GM21717 (cell line): Measurements from ENCODE around the gene RALA.
"Not testable (repeated sequence)": the region's sequence is repeated elsewhere in the genome, so short reads cannot be mapped to it uniquely, and the experiment has no call there.

ENCODE experiments used
- ATAC-seq: cut with Tn5 transposase; IDR thresholded peaks from one replicate; pipeline ENCODE4 v1.9.1; 2021; ENCODE audit warnings: mild to moderate bottlenecking, moderate library complexity; ENCODE audit not compliant: unreplicated experiment

Gene RALA

GRCh38 chr7:39721345-39721744 lies 98.0 kb downstream of the RALA start:
- ATAC-seq: no peak

DNA sequence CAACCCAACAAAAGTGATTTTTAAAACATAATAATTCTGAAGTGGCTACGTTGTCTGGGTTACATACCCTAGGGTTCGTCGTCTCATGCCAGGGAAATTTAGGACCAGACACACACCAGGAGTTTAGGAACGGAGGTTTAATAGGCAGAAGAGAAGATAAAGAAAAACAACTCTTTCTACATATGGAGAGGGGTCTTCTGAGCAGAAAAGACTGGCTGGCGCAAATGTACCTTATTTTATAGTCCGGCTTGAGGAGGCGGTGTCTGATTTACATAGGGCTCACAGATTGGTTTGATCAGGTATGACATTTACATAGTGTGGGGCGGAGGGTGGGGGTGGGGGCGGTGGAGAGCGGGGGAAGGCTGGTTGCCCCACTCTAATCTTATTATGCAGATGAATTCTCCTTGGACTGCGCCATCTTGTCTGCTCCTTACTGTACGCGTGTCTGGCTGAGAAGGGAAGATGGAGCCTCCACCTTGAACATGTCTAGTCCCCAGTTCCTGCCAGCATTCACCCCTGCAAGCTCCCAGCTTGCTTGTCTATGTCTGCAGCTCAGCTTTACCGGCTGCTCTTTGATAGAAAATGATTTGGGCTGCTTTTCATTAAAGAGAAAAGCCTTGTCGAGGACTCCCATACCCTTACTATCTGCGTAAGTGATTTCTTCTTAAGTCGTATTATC lies 98.7 kb downstream of the RALA start:
- no peak for ATAC-seq

GRCh38 chr7:39727231-39728012 lies 104.0 kb downstream of the RALA start:
- ATAC-seq: no peak

- peak; percentile 96 for ATAC-seq
These were observed 109.7 kb downstream of the RALA start for GRCh38 chr7:39732837-39733804.

DNA sequence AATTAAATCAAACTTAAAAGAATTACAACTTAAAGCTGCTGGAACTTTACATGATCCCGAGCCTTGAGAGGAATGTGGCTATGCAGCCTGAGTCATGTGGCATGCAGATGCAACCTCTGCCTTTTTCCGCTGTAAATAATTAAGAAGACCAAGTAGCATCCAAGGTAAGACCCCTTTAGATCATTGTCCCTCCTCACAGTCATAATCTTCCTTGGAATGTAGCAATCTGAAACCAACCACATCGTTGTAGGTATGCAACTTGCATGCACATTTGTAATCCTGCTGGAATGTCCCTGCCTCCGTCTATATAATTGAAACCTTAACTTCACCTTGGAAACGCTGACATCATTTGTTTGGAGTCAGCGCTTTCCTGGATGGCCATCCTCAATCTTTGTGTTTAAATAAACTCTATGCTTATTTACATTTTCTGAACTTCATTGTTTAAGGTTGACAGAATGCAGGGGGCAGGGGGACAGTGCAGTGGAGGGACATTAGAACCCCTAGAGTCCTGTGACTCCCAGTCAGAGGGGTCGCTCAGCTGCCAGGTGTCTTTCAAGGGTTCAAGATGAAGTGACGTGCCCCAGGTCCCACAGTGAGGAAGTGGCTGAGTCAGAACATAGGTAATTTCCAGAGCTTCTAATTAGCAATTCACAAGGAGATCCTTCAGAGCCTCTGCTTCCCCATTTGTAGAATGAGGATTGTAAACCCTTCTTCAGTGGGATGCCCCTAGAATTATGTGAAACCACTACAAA lies 110.7 kb downstream of the RALA start:
- peak; percentile 21 for ATAC-seq

DNA sequence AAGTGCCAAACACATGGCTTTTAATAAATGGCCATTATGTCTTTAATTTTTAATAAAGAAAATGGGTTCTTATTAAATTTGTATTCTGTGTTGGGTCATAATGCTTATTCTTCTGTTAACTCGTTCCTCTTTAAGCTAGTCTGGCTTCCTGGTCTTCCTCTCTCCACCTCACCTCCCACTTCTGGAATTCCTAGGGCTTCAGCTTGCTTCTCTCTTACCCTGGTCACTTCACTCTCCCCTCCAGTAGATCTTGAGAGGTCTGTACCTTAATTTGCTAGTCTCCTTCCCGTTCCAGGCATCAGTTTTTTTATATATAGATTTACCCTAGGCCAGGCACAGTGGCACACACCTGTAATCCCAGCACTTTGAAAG lies 111.2 kb downstream of the RALA start:
- ATAC-seq: no peak

DNA sequence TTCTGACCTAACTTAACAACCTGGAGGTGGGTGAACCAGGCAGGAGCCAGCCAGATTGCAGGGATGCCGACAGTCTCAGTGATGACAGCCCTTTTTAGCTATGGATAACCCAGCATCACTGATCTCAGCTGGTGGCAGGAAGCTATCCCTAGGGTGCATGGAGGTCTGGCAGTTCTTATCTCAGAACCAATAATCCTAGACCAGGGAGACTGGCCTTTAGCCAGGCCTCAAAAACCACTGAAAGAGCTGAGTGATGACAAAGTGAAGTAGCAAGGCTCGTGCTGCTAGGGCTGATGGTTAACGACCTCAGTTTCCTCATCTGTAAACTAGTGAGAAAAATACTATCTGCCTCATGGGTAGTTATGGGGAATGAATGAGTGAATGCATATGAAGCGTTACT lies 112.5 kb downstream of the RALA start:
- ATAC-seq: no peak

- ATAC-seq: no peak
These were observed 118.7 kb downstream of the RALA start for GRCh38 chr7:39741942-39742623.

DNA sequence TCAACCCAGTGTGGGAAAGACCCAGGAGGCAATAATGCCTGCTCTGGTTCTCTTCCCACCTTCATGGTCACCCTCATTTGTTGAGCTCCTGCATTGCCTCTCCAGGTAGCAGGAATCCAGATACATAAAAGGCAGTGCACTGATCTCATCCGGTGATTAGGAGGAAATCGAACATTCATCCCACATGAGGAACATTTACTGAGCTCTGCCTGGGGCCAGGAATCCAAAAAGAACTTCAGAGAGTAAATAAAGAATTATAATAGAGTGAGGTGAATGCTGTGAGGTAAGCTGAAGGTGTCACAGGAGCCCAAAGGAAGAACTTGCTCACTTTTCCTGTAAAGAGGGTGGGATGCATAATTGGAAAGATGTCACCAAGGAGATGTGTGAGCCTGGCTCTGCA lies 121.2 kb downstream of the RALA start:
- no peak for ATAC-seq

DNA sequence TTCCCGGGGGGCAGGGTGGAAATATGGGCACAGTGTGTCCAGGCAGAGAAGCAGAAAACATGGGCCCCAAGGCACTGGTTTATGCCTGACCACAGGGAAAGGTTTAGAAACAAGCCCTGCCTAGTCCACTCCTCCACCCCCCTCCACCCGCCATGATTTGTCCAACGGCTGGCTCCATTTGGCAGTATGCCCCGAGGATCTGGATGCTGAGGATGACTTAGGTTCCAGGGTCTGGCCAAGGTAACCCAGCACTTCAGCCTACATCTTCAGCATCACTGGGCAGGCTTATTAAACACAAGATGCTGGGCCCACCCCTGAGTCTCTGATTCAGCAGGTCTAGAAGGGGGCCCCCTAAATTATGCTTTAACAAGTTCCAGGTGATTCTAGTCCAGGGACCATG lies 121.9 kb downstream of the RALA start:
- no peak for ATAC-seq

GRCh38 chr7:39746103-39746819 lies 122.9 kb downstream of the RALA start:
- no peak for ATAC-seq

DNA sequence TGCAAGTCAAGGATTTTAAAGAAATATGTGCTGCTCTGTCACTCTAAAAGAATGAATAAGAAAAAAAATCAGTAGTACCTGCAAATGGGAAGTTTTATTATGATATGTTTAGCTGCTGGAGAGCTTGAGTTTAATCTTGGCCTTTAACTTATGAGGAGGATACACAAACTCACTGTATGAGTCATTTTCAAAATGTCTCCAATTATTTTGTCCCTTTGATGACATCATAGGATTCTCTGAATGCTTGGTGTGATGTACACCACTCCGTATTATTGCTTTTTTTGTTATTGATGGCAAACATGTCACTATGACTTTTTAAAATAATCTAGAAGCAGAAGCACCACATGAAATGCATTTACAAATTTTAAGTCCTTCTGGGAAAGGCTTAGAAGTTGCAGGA lies 125.8 kb downstream of the RALA start:
- ATAC-seq: no peak

GRCh38 chr7:39749717-39750116 lies 126.3 kb downstream of the RALA start:
- no peak for ATAC-seq

DNA sequence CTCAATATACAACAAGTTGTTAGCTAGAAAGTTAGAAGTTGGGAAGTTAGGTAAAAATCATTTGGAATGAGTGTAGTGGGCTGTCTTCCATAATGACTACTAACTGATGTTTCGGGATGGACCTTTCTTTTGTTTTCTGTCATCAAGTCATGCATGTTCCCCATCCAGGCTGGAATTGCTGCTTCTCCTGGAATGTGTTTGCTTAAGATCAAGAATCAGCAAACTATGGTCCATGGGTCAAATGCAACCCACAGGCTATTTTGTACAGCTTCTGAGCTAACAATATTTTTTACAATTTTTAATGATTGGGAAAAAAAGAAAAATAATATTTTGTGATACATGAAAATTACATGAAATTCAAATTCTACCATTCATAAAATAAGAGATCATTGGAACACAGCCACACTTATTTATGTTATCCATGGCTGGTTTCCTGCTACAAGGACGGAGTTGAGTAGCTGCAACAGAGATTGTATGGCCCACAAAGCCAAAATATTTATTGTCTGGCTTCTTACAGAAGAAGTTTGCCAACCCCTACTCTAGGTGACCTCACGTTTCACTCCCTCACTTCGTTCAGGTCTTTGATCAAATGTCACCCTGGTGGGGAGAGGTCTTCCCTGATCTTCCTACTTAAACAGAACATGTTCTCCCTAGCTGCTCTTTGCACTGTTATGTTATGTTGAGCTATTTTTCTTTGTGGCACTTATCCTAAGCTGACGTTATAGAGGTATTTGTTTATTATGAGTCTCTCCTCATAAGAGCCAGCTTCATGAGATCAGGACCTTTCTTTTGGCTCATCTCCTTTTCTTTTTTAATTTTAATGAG lies 127.1 kb downstream of the RALA start:
- no peak for ATAC-seq

- not testable (repeated sequence) for ATAC-seq
These were observed 129.9 kb downstream of the RALA start for GRCh38 chr7:39753237-39753636.

DNA sequence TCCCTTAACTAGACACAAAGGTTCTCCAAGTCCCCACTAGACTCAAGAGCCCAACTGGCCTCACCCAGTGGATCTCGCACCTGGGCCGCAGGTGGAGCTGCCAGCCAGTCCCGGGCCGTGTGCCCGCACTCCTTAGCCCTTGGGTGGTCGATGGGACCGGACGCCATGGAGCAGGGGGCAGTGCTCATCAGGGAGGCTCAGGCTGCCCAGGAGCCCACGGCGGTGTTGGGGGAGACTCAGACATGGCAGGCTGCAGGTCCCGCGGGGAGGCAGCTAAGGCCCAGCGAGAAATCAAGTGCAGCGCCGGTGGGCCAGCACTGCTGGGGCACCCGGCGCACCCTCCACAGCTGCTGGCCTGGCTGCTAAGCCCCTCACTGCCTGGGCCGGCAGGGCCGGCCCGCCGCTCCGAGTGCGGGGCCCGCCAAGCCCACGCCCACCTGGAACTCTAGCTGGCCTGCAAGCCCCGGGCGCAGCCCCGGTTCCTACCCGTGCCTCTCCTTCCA lies 130.5 kb downstream of the RALA start:
- no peak for ATAC-seq

DNA sequence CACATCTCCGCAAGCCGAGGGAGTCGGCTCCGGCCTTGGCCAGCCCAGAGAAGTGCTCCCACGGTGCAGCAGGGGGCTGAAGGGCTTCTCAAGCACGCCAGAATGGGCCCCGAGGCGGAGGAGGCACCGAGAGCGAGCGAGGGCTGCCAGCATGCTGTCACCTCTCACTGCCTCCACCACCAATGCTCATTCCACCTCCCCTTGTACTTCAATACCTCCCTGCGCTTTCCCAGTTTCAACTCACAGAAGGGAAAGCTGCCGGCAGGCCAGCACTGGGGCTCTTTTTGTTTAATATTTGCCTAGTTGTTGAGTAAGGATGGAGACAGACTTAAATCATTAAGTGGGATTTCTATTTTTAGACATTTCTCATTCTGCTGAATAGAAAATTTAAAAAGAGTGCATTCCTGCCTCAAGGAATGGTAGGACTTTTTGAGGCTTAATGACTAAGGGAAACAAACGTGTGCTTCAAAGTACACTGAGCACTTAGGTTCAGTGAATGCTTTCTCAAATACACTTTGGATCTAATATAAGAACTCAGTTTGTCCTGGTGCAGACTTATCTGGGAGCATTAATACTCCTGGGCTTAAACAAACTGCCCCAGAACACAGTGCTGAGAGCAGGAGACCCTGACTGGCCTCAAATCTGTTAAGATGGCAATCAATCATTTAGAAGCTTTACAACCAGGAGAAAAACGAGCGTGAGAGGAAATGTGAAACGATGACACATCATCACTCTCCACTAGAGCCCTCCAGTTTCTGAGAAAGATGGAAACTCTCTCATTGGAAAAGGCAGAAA lies 131.2 kb downstream of the RALA start:
- no peak for ATAC-seq

DNA sequence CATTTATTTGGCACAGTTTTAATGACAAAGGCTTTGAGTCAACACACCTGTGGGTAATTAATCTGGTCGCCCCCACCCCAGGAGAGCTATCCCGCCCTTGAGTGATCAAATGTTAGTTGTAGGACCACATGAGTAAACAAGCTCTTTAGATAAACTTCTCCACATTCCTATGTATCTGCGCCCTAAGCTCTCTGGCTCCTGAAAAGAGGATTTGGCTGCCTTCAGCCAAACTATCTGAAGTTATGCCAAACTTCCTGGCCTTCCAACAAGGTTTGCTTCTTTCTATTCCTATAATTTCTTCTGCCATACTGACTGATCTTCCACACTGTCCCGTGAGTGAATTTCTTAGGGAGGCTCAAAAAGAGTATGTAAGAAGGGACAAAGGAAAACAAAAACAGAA lies 134.2 kb downstream of the RALA start:
- ATAC-seq: no peak
